CD14-positive monocyte (primary cell): ENCODE results near the gene AKAP8L. TPM values are rescaled to one million over a fixed set of nuclear protein-coding genes. Genes with fewer than 3 reads are reported as not detected.

Source experiments
- DNase-seq, 3 donors: peaks; one replicate each; pipeline ENCODE4 v3.0.0-alpha.2; 2011 to 2022
- H2AFZ ChIP-seq: 2 replicates; pipeline ENCODE4 v1.6.0; 2012; ENCODE audit warnings: mild to moderate bottlenecking, low read depth, low read length, inconsistent platforms; ENCODE audit not compliant: insufficient read depth, poor library complexity, severe bottlenecking
- H3K27ac ChIP-seq, 2 donors: 1 replicate in 1 of 2; 2 replicates in 1 of 2; pipeline ENCODE4 v1.5.1; 2012 to 2013; ENCODE audit warnings: low read length in 2 of 2, control low read depth in 1 of 2, inconsistent platforms in 1 of 2, low read depth in 1 of 2, mild to moderate bottlenecking in 1 of 2
- H3K27me3 ChIP-seq, 2 donors: one replicate each; pipeline versions ENCODE4 v1.6.0 to v1.6.1; 2011 to 2013; ENCODE audit warnings: low read length in 2 of 2; ENCODE audit not compliant: control insufficient read depth in 2 of 2, insufficient read depth in 2 of 2
- H3K36me3 ChIP-seq, 2 donors: replicated peaks in 1 of 2; 1 replicate in 1 of 2; 2 replicates in 1 of 2; pipeline versions ENCODE4 v1.5.1 to v1.6.1; 2012 to 2013; ENCODE audit warnings: low read length in 2 of 2, control low read depth in 1 of 2, inconsistent platforms in 1 of 2, mild to moderate bottlenecking in 1 of 2; ENCODE audit not compliant: insufficient read depth in 2 of 2, control insufficient read depth in 1 of 2
- H3K4me1 ChIP-seq, 2 donors: 1 replicate in 1 of 2; 2 replicates in 1 of 2; pipeline versions ENCODE4 v1.5.1 to v1.6.1; 2012 to 2013; ENCODE audit warnings: low read length in 2 of 2, control low read depth in 1 of 2, inconsistent platforms in 1 of 2, mild to moderate bottlenecking in 1 of 2, moderate library complexity in 1 of 2; ENCODE audit not compliant: insufficient read depth in 2 of 2, control insufficient read depth in 1 of 2
- H3K4me2 ChIP-seq: replicated peaks from 2 replicates; pipeline ENCODE3; 2012; ENCODE audit warnings: low read length, moderate library complexity, mild to moderate bottlenecking; ENCODE audit not compliant: poor library complexity, severe bottlenecking; ENCODE audit errors: extremely low read depth
- H3K4me3 ChIP-seq, 3 experiments: fragments of 200-600 bp in 1 of 3; sonication (generic) in 1 of 3; replicated peaks in 1 of 3; 1 replicate in 2 of 3; 2 replicates in 1 of 3; pipeline ENCODE4 v1.5.1; 2011 to 2013; ENCODE audit warnings: low read length in 3 of 3, mild to moderate bottlenecking in 3 of 3, control low read depth in 2 of 3, low read depth in 2 of 3, inconsistent platforms in 1 of 3, moderate library complexity in 1 of 3
- H3K79me2 ChIP-seq: 2 replicates; pipeline ENCODE4 v1.6.0; 2012; ENCODE audit warnings: mild to moderate bottlenecking, control low read depth, inconsistent platforms, low read length, moderate library complexity; ENCODE audit not compliant: insufficient read depth
- H3K9ac ChIP-seq: 2 replicates; pipeline ENCODE4 v1.6.0; 2017; ENCODE audit warnings: low read length, mild to moderate bottlenecking; ENCODE audit not compliant: insufficient read depth, poor library complexity, severe bottlenecking
- H3K9me3 ChIP-seq, 2 donors: replicated peaks in 1 of 2; 1 replicate in 1 of 2; 2 replicates in 1 of 2; pipeline versions ENCODE4 v1.5.1 to v1.6.1; 2012 to 2013; ENCODE audit warnings: low read length in 2 of 2, control low read depth in 1 of 2; ENCODE audit not compliant: control insufficient read depth in 1 of 2, insufficient read depth in 1 of 2
- H4K20me1 ChIP-seq: 2 replicates; pipeline ENCODE4 v1.6.0; 2012; ENCODE audit warnings: mild to moderate bottlenecking, low read length, control low read depth, moderate library complexity; ENCODE audit not compliant: insufficient read depth
- H3K27ac Mint-ChIP-seq, 7 donors: one replicate each; pipeline ENCODE4 v1.8.0; 2020; ENCODE audit warnings: mild to moderate bottlenecking in 7 of 7, mixed read lengths in 7 of 7, moderate library complexity in 6 of 7, inconsistent platforms in 2 of 7
- H3K27me3 Mint-ChIP-seq, 3 donors: one replicate each; pipeline ENCODE4 v1.8.0; 2021 to 2022; ENCODE audit warnings: low read depth in 3 of 3, mild to moderate bottlenecking in 3 of 3, mixed read lengths in 3 of 3, moderate library complexity in 3 of 3, inconsistent platforms in 1 of 3
- H3K36me3 Mint-ChIP-seq, 2 donors: one replicate each; pipeline ENCODE4 v1.8.0; 2020; ENCODE audit warnings: mixed read lengths in 2 of 2, inconsistent platforms in 1 of 2, mild to moderate bottlenecking in 1 of 2
- H3K4me1 Mint-ChIP-seq: one replicate; pipeline ENCODE4 v1.8.0; 2020; ENCODE audit warnings: mild to moderate bottlenecking, mixed read lengths
- H3K4me3 Mint-ChIP-seq, 2 donors: one replicate each; pipeline ENCODE4 v1.8.0; 2020; ENCODE audit warnings: mild to moderate bottlenecking in 2 of 2, mixed read lengths in 2 of 2, moderate library complexity in 1 of 2
- H3K9me3 Mint-ChIP-seq, 7 donors: one replicate each; pipeline ENCODE4 v1.8.0; 2020 to 2022; ENCODE audit warnings: mixed read lengths in 7 of 7, mild to moderate bottlenecking in 6 of 7, moderate library complexity in 6 of 7, inconsistent platforms in 2 of 7
- WGBS: methylation state at CpG from one replicate; pipeline ENCODE4 v1.1.5; 2013; ENCODE audit warnings: missing lambda C conversion rate; ENCODE audit not compliant: insufficient coverage; 5-methylcytosine and 5-hydroxymethylcytosine counted together
- intact Hi-C, 2 donors: fragments of 100-400 bp; cut with micrococcal nuclease; formaldehyde crosslinking; loops; one replicate each; pipeline versions ENCODE4 v1.15.0 to v1.15.1; 2023
- polyA plus RNA-seq, 3 donors: library from polyadenylated mRNA; depleted of rRNA in 1 of 3; unstranded in 2 of 3; stranded (reverse) in 1 of 3; fragments of 300-500 nt in 2 of 3; fragments of >200 nt in 1 of 3; fragmentation: Illumina TruSeq in 2 of 3; gene quantifications; 1 replicate in 2 of 3; 2 replicates in 1 of 3; pipeline ENCODE4 v1.2.3, GENCODE V29; 2012 to 2021
- TF ChIP-seq, protein P1 (sequence below): fragments of 200-600 bp; IDR thresholded peaks from one replicate; pipeline ENCODE4 v1.8.0; 2022; ENCODE audit warnings: antibody characterized with exemption, mild to moderate bottlenecking

Gene AKAP8L
- polyA plus RNA-seq, 3 donors: 21.4 to 103 (median 39.0) TPM

- peaks cover 28% of the 10 kb centered on the region for H4K20me1 ChIP-seq
- peaks cover 45 to 69% of the 10 kb centered on the region in 2 donors for H3K36me3 Mint-ChIP-seq
- no peak overlapping the region for H3K27ac ChIP-seq
- H3K9me3 ChIP-seq: peaks cover 6 to 10% of the 10 kb centered on the region in 2 donors
- WGBS: 96% methylated on average over 15 of the region's 16 CpGs
- H3K27me3 ChIP-seq: no peaks in the 10 kb centered on the region
- peaks cover 39% of the 10 kb centered on the region for H3K79me2 ChIP-seq
- no peak overlapping the region for H3K4me2 ChIP-seq
- no peak overlapping the region for H3K27ac Mint-ChIP-seq
- intact Hi-C loops: no loop called here
- H3K27me3 Mint-ChIP-seq: peaks cover 0 to 2% (median 0%) of the 10 kb centered on the region in 3 donors
- no peak overlapping the region for H3K9ac ChIP-seq
- H3K36me3 ChIP-seq: peaks cover 63 to 79% of the 10 kb centered on the region in 2 donors
- peaks cover 17% of the 10 kb centered on the region for H3K4me1 Mint-ChIP-seq
- DNase-seq: no peak
- TF ChIP-seq, protein P1, sequence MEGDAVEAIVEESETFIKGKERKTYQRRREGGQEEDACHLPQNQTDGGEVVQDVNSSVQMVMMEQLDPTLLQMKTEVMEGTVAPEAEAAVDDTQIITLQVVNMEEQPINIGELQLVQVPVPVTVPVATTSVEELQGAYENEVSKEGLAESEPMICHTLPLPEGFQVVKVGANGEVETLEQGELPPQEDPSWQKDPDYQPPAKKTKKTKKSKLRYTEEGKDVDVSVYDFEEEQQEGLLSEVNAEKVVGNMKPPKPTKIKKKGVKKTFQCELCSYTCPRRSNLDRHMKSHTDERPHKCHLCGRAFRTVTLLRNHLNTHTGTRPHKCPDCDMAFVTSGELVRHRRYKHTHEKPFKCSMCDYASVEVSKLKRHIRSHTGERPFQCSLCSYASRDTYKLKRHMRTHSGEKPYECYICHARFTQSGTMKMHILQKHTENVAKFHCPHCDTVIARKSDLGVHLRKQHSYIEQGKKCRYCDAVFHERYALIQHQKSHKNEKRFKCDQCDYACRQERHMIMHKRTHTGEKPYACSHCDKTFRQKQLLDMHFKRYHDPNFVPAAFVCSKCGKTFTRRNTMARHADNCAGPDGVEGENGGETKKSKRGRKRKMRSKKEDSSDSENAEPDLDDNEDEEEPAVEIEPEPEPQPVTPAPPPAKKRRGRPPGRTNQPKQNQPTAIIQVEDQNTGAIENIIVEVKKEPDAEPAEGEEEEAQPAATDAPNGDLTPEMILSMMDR: no peak
- no peak overlapping the region for H3K4me3 ChIP-seq
- H3K4me3 Mint-ChIP-seq: no peak overlapping the region
- H2AFZ ChIP-seq: no peak overlapping the region
- H3K9me3 Mint-ChIP-seq: peaks cover 0 to 8% (median 6%) of the 10 kb centered on the region in 7 donors
- peaks cover 13 to 17% of the 10 kb centered on the region in 2 donors for H3K4me1 ChIP-seq
Observed at GRCh38 chr19:15426485-15427349, 7.9 kb upstream of the AKAP8L start.

DNA sequence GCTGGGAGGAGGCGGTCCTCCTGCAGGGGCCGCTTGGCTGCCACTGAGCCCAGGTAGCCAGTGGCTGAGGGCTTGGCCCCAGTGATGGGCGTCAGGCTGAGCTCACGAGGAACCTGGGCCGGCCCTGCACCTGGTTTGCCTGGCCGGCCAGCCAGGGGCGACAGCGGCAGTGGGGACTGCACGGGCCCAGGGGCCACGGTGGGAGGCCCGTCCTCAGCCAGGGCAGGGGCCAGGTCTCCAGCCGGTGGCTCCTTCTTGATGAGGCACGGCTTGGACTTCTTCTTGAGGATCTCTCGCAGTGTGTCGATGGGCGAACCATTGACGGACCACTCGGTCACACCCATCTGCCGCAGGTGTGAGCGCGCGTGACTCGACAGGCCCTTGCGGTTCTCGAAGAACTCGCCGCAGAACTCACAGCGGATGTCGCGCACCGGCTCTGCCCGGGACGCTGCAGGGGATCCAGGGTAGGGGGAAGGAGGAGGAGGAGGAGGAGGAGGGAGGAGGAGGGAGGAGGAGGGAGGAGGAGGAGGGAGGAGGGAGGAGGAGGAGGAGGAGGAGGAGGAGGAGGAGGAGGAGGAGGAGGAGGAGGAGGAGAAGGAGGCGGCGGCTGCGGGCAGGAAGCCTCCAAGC lies 6.6 kb upstream of the AKAP8L start:
- peaks cover 43 to 78% of the 10 kb centered on the region in 2 donors for H3K36me3 Mint-ChIP-seq

More for the DNA sequence above, 6.6 kb upstream of the AKAP8L start:
- H3K27ac Mint-ChIP-seq: no peak overlapping the region
- H3K4me1 Mint-ChIP-seq: peaks cover 5% of the 10 kb centered on the region
- H3K4me3 Mint-ChIP-seq: no peak overlapping the region
- Histone ChIP-seq H3K4me2 (no peak overlapping the region), H3K4me3 (no peak overlapping the region), H3K27ac (no peak overlapping the region), H3K79me2 (peaks cover 26% of the 10 kb centered on the region), H3K9ac (no peak overlapping the region), H3K4me1 (peaks cover 0 to 4% of the 10 kb centered on the region in 2 donors), H3K9me3 (peaks cover 6 to 10% of the 10 kb centered on the region in 2 donors), H2AFZ (no peak overlapping the region), H4K20me1 (peaks cover 24% of the 10 kb centered on the region), H3K36me3 (peaks cover 63 to 86% of the 10 kb centered on the region in 2 donors), H3K27me3 (no peaks in the 10 kb centered on the region)
- WGBS: 98% methylated on average over 25 of the region's 36 CpGs
- peaks cover 0 to 8% (median 6%) of the 10 kb centered on the region in 7 donors for H3K9me3 Mint-ChIP-seq
- intact Hi-C loops: no loop called here
- TF ChIP-seq, protein P1: no peak
- no peak for DNase-seq
- peaks cover 0 to 1% (median 0%) of the 10 kb centered on the region in 3 donors for H3K27me3 Mint-ChIP-seq
